Natural killer cell (primary cell): ENCODE results near the gene TMEM30B. TPM values are rescaled to one million over a fixed set of nuclear protein-coding genes. Genes with fewer than 3 reads are reported as not detected.

Experiments used
- ATAC-seq, 3 donors: fragments of 150-1000 bp in 2 of 3; fragments of 200-7000 bp in 1 of 3; cut with Tn5 transposase; 1 replicate in 1 of 3; 2 replicates in 2 of 3; pipeline ENCODE4 v1.10.0; 2021; ENCODE audit warnings: mild to moderate bottlenecking in 2 of 3, moderate library complexity in 2 of 3
- DNase-seq, 2 donors: peaks; one replicate each; pipeline versions ENCODE4 v3.0.0 to v3.0.0-alpha.2; 2013 to 2021; ENCODE audit warnings: mixed read lengths in 1 of 2
- H3K27ac ChIP-seq: one replicate; pipeline ENCODE4 v1.5.1; 2013; ENCODE audit warnings: mild to moderate bottlenecking, low read length
- H3K27me3 ChIP-seq: one replicate; pipeline ENCODE4 v1.6.1; 2013; ENCODE audit warnings: low read length; ENCODE audit not compliant: control insufficient read depth, insufficient read depth
- H3K36me3 ChIP-seq: one replicate; pipeline ENCODE4 v1.6.1; 2013; ENCODE audit warnings: low read length; ENCODE audit not compliant: control insufficient read depth, insufficient read depth
- H3K4me1 ChIP-seq: one replicate; pipeline ENCODE4 v1.6.1; 2013; ENCODE audit warnings: low read length; ENCODE audit not compliant: control insufficient read depth, insufficient read depth
- H3K4me3 ChIP-seq: one replicate; pipeline ENCODE4 v1.5.1; 2013; ENCODE audit warnings: low read length
- H3K9me3 ChIP-seq: one replicate; pipeline ENCODE4 v1.6.1; 2013; ENCODE audit warnings: low read length; ENCODE audit not compliant: control insufficient read depth, insufficient read depth
- H3K27ac Mint-ChIP-seq, 2 donors: one replicate each; pipeline ENCODE4 v1.8.0; 2022; ENCODE audit warnings: mild to moderate bottlenecking in 2 of 2, mixed read lengths in 2 of 2, moderate library complexity in 1 of 2
- H3K27me3 Mint-ChIP-seq, 2 donors: one replicate each; pipeline ENCODE4 v1.8.0; 2022; ENCODE audit warnings: low read depth in 2 of 2, mixed read lengths in 2 of 2
- H3K36me3 Mint-ChIP-seq: one replicate; pipeline ENCODE4 v1.8.0; 2022; ENCODE audit warnings: mixed read lengths
- H3K4me1 Mint-ChIP-seq, 2 donors: one replicate each; pipeline ENCODE4 v1.8.0; 2022; ENCODE audit warnings: mixed read lengths in 2 of 2
- H3K4me3 Mint-ChIP-seq: one replicate; pipeline ENCODE4 v1.8.0; 2022; ENCODE audit warnings: mild to moderate bottlenecking, moderate library complexity, mixed read lengths
- H3K9me3 Mint-ChIP-seq, 2 donors: one replicate each; pipeline ENCODE4 v1.8.0; 2022; ENCODE audit warnings: mixed read lengths in 2 of 2
- WGBS: methylation state at CpG from one replicate; pipeline ENCODE4 v1.1.7; 2013; ENCODE audit warnings: missing lambda C conversion rate; ENCODE audit not compliant: insufficient coverage; 5-methylcytosine and 5-hydroxymethylcytosine counted together
- intact Hi-C: fragments of 100-400 bp; cut with micrococcal nuclease; formaldehyde crosslinking; loops from one replicate; pipeline ENCODE4 v1.14.2; 2022
- total RNA-seq, 4 donors: library from RNA; stranded (reverse); fragments of 120-200 nt in 1 of 4; gene quantifications; one replicate each; pipeline versions ENCODE4 v1.2.3 to v1.2.4, GENCODE V29; 2013 to 2022
- TF ChIP-seq, protein P1 (sequence below): fragments of 200-600 bp; IDR thresholded peaks from one replicate; pipeline ENCODE4 v1.8.0; 2022; ENCODE audit warnings: antibody characterized with exemption

Gene TMEM30B
- total RNA-seq, 3 donors from 2014 or later (not counting 1 experiment from before 2014, with no cell fraction given): 1.0 to 1.4 (median 1.3) TPM

DNA sequence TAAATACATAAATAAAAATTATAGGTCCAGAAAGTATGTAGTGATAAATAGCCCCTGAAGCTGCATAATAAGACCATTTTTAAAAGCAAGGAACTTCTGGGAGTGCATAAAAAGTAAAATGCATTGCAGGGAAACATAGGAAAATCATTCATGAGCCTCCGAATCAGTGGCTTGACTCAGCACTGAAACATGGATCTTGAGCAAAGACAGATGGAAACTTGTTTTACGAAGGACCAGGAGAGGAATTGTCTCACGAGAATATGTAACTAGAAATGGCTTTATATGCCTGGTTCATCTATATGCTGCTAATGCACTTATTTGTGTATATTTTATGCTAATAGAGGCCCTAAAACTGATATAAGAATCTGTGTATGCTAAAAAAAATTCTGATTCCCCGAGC, 14.7 kb downstream of the TMEM30B start:
- ATAC-seq (no peak), DNase-seq (no peak)
- 88% methylated on average over 4 of the region's 4 CpGs for WGBS
- no peak overlapping the region for H3K27ac ChIP-seq
- intact Hi-C loops: loop anchor here (5.0 kb wide), 1 partner anchor 861 kb away; no protein-coding TSS in a partner anchor
- H3K4me1 Mint-ChIP-seq: peaks cover 7 to 9% of the 10 kb centered on the region in 2 donors
- peaks cover 6% of the 10 kb centered on the region for H3K27me3 ChIP-seq
- TF ChIP-seq, protein P1, sequence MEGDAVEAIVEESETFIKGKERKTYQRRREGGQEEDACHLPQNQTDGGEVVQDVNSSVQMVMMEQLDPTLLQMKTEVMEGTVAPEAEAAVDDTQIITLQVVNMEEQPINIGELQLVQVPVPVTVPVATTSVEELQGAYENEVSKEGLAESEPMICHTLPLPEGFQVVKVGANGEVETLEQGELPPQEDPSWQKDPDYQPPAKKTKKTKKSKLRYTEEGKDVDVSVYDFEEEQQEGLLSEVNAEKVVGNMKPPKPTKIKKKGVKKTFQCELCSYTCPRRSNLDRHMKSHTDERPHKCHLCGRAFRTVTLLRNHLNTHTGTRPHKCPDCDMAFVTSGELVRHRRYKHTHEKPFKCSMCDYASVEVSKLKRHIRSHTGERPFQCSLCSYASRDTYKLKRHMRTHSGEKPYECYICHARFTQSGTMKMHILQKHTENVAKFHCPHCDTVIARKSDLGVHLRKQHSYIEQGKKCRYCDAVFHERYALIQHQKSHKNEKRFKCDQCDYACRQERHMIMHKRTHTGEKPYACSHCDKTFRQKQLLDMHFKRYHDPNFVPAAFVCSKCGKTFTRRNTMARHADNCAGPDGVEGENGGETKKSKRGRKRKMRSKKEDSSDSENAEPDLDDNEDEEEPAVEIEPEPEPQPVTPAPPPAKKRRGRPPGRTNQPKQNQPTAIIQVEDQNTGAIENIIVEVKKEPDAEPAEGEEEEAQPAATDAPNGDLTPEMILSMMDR: no peak
- no peaks in the 10 kb centered on the region for H3K36me3 ChIP-seq
- no peaks in the 10 kb centered on the region for H3K9me3 ChIP-seq
- H3K27me3 Mint-ChIP-seq: peaks cover 37 to 60% of the 10 kb centered on the region in 2 donors
- no peak overlapping the region for H3K27ac Mint-ChIP-seq
- H3K36me3 Mint-ChIP-seq: no peaks in the 10 kb centered on the region
- H3K9me3 Mint-ChIP-seq: no peaks in the 10 kb centered on the region
- no peak overlapping the region for H3K4me3 ChIP-seq
- H3K4me1 ChIP-seq: peaks cover 4% of the 10 kb centered on the region
- no peak overlapping the region for H3K4me3 Mint-ChIP-seq

DNA sequence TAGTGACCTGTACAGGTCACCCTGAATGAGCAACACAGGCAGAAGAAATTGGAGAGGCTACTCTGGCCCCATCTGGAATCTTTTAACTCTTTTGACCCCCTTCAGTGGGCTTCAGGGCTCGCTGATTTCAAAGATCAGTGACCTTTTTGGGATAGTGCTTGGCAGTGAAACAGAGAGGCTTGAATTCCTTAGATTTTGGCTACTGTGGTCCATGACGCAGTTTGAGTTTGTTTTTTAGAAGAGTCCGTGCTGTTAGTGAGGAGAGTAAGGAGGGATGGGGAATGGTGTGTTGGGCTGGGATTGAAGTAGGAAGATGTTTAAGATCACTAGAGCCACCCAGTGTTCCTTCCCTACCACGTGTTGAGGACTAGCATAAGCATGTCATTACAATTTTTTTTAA, 16.5 kb downstream of the TMEM30B start:
- ATAC-seq: no peak
- Mint-ChIP-seq H3K9me3 (no peaks in the 10 kb centered on the region), H3K4me1 (peaks cover 2 to 3% of the 10 kb centered on the region in 2 donors), H3K27ac (no peak overlapping the region), H3K4me3 (no peak overlapping the region), H3K36me3 (no peaks in the 10 kb centered on the region), H3K27me3 (peaks cover 31 to 52% of the 10 kb centered on the region in 2 donors)
- Histone ChIP-seq H3K4me1 (peaks cover 1% of the 10 kb centered on the region), H3K9me3 (no peaks in the 10 kb centered on the region), H3K27ac (no peak overlapping the region), H3K36me3 (no peaks in the 10 kb centered on the region), H3K27me3 (peaks cover 5% of the 10 kb centered on the region), H3K4me3 (no peak overlapping the region)
- no peak for DNase-seq
- TF ChIP-seq, protein P1: no peak
- 91% methylated on average over 3 of the region's 4 CpGs for WGBS
- intact Hi-C loops: loop anchor here (5.0 kb wide), 1 partner anchor 863 kb away; no protein-coding TSS in a partner anchor

DNA sequence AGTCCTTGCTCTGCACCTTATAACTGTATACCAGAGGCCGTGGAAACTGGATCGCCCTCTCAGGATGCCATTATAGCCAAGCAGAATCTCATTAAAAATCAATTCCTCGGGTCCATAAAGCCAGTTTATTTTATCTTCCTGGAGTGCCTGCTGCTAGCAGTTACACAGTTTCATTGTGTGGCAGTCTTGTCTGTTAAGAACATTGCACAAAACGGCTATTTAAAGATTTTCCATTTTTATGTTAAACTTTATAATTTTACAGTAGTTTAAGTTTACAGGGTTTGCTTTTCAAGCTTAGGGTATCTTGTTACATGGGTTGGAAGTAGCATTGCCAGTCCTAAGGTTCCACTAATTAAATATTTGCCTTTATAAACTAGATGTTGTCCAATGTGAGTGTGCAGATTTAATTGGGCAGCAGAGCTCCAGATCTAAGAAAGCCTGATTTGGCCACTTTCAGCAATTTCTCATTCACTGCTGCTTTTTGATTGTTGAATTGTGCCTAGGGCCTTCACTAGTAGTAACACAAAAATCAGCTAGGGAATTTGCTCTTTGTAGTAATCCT, 17.0 kb downstream of the TMEM30B start:
- no peaks in the 10 kb centered on the region for H3K9me3 Mint-ChIP-seq
- TF ChIP-seq, protein P1: no peak
- Histone ChIP-seq H3K4me3 (no peak overlapping the region), H3K9me3 (no peaks in the 10 kb centered on the region), H3K27me3 (peaks cover 4% of the 10 kb centered on the region), H3K27ac (no peak overlapping the region), H3K4me1 (no peaks in the 10 kb centered on the region), H3K36me3 (no peaks in the 10 kb centered on the region)
- intact Hi-C loops: no loop called here
- no peak overlapping the region for H3K27ac Mint-ChIP-seq
- DNase-seq (no peak), ATAC-seq (no peak)
- H3K36me3 Mint-ChIP-seq: no peaks in the 10 kb centered on the region
- H3K27me3 Mint-ChIP-seq: peaks cover 28 to 53% of the 10 kb centered on the region in 2 donors
- H3K4me3 Mint-ChIP-seq: no peak overlapping the region
- H3K4me1 Mint-ChIP-seq: no peaks in the 10 kb centered on the region
- 89% methylated on average over 3 of the region's 4 CpGs for WGBS

DNA sequence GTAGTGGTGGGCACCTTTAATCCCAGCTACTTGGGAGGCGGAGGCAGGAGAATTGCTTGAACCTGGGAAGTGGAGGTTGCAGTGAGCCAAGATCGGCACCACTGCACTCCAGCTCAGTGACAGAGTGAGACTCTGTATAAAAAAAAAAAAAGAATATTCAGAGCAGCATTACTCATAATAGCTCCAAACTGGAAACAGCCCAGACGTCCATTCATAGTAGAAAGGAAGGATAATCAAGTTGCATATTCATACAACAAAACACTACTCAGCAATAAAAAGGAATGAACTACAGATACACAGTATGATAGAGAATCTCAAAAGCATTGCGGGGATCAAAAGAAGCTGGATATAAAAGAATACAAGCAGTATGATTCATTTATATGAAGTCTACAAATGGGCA, 19.1 kb downstream of the TMEM30B start:
- 86% methylated on average over 3 of the region's 4 CpGs for WGBS
- H3K27me3 Mint-ChIP-seq: peaks cover 24 to 46% of the 10 kb centered on the region in 2 donors
- intact Hi-C loops: no loop called here

More for the DNA sequence above, 19.1 kb downstream of the TMEM30B start:
- ATAC-seq: no peak
- DNase-seq: no peak
- no peaks in the 10 kb centered on the region for H3K36me3 ChIP-seq
- H3K9me3 ChIP-seq: no peaks in the 10 kb centered on the region
- no peaks in the 10 kb centered on the region for H3K4me1 Mint-ChIP-seq
- no peaks in the 10 kb centered on the region for H3K4me1 ChIP-seq
- H3K36me3 Mint-ChIP-seq: no peaks in the 10 kb centered on the region
- H3K27ac ChIP-seq: no peak overlapping the region
- TF ChIP-seq, protein P1: no peak
- H3K4me3 ChIP-seq: no peak overlapping the region
- H3K9me3 Mint-ChIP-seq: no peaks in the 10 kb centered on the region
- H3K27ac Mint-ChIP-seq: no peak overlapping the region
- no peak overlapping the region for H3K4me3 Mint-ChIP-seq
- peaks cover 2% of the 10 kb centered on the region for H3K27me3 ChIP-seq
